Kidney tubule cell (primary cell): ENCODE data around the gene MYH9.
"Not testable (repeated sequence)": the region's sequence is repeated elsewhere in the genome, so short reads cannot be mapped to it uniquely, and the experiment has no call there.

ENCODE experiments used
- DNase-seq: peaks from one replicate; pipeline ENCODE4 v3.0.0-alpha.2; 2018; ENCODE audit warnings: low spot score

MYH9 gene

GRCh38 chr22:36267058-36267457, 120.7 kb downstream of the MYH9 start:
- DNase-seq: no peak

- DNase-seq: not testable (repeated sequence)
These were observed 123.7 kb downstream of the MYH9 start for GRCh38 chr22:36263886-36264664.

GRCh38 chr22:36263216-36263673, 124.5 kb downstream of the MYH9 start:
- DNase-seq: not testable (repeated sequence)

- not testable (repeated sequence) for DNase-seq
These were observed 125.5 kb downstream of the MYH9 start for GRCh38 chr22:36262307-36262706.

- not testable (repeated sequence) for DNase-seq
These were observed 126.1 kb downstream of the MYH9 start for GRCh38 chr22:36261675-36262074.

GRCh38 chr22:36259615-36260300, 128.0 kb downstream of the MYH9 start:
- no peak for DNase-seq

GRCh38 chr22:36258701-36259614, 128.8 kb downstream of the MYH9 start:
- no peak for DNase-seq

GRCh38 chr22:36257948-36258670, 129.7 kb downstream of the MYH9 start:
- no peak for DNase-seq

GRCh38 chr22:36257308-36257707, 130.5 kb downstream of the MYH9 start:
- DNase-seq: no peak

- DNase-seq: no peak
These were observed 131.3 kb downstream of the MYH9 start for GRCh38 chr22:36256478-36256877.

GRCh38 chr22:36255572-36255971, 132.2 kb downstream of the MYH9 start:
- not testable (repeated sequence) for DNase-seq

- no peak for DNase-seq
These were observed 134.0 kb downstream of the MYH9 start for GRCh38 chr22:36253523-36254490.

GRCh38 chr22:36252754-36253522, 134.8 kb downstream of the MYH9 start, which contains the start of gene APOL1:
Gene APOL1, plus strand, starts transcription at chr22:36253133. Its CDS starts 1,823 bp downstream, at chr22:36254956.
- DNase-seq: peak; percentile 78

- not testable (repeated sequence) for DNase-seq
These were observed 135.7 kb downstream of the MYH9 start for GRCh38 chr22:36251979-36252608.

GRCh38 chr22:36250292-36250960, 137.3 kb downstream of the MYH9 start:
- DNase-seq: peak; percentile 74

GRCh38 chr22:36249160-36249559, 138.6 kb downstream of the MYH9 start:
- DNase-seq: no peak

- DNase-seq: no peak
These were observed 139.8 kb downstream of the MYH9 start for GRCh38 chr22:36247955-36248354.

GRCh38 chr22:36246718-36247117, 141.0 kb downstream of the MYH9 start:
- DNase-seq: no peak
